ENCODE data around the gene CDH24. TPM values are rescaled to one million over a fixed set of nuclear protein-coding genes. Genes with fewer than 3 reads are reported as not detected.

The CDH24 gene
- total RNA-seq, 1 experiment from 2014 or later: 17.9 TPM

DNA sequence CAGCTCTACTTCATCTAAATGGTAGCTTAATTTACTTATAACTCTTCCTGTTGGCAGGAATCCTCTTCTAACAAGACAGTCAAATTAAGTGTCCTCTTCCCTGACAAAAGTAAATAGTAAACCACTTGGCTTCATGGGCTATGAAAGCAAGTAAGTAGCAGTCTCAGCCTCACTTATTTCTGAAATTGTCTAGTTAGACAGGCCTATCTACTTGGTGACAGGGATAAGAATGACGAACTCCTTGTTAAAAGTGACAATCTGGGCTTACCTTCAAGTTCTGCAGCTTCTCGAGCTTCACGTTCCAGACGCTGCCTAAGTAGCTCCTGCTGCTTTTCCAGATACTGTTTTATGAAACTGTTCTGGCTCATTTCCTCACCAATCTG is 32.9 kb upstream of the CDH24 start:
- ATAC-seq (no peak), DNase-seq (ENCODE audit: low spot score) (no peak)
- CTCF ChIA-PET: interaction anchor here (1.2 to 1.8 kb wide), 2 partner anchors 13 to 22 kb away, joined by 5 to 8 read pairs; no protein-coding TSS in a partner anchor
- POLR2A ChIA-PET: no interaction called here
- peaks cover 70% of the 10 kb centered on the region for H3K36me3 Mint-ChIP-seq
- H3K4me3 Mint-ChIP-seq: no peak overlapping the region
- no peaks in the 10 kb centered on the region for H3K27me3 Mint-ChIP-seq (ENCODE audit: low read depth)
- H3K4me1 Mint-ChIP-seq: peaks cover 9% of the 10 kb centered on the region
- H3K9me3 Mint-ChIP-seq: no peaks in the 10 kb centered on the region
- TF ChIP-seq CREM (CRISPR knock-in tag; IDR thresholded peaks at IDR 0.05): no peak
- no peak for TF ChIP-seq ZNF263 (CRISPR knock-in tag; IDR thresholded peaks at IDR 0.05; ENCODE audit: low read depth)
- TF ChIP-seq FOXP1 (CRISPR knock-in tag; IDR thresholded peaks at IDR 0.05; ENCODE audit: borderline replicate concordance): no peak
- no peak for TF ChIP-seq ZNF138 (CRISPR knock-in tag; conservative IDR thresholded peaks at IDR 0.05)
- TF ChIP-seq, protein P1, sequence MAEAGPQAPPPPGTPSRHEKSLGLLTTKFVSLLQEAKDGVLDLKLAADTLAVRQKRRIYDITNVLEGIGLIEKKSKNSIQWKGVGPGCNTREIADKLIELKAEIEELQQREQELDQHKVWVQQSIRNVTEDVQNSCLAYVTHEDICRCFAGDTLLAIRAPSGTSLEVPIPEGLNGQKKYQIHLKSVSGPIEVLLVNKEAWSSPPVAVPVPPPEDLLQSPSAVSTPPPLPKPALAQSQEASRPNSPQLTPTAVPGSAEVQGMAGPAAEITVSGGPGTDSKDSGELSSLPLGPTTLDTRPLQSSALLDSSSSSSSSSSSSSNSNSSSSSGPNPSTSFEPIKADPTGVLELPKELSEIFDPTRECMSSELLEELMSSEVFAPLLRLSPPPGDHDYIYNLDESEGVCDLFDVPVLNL (CRISPR knock-in tag; IDR thresholded peaks at IDR 0.05; ENCODE audit: borderline replicate concordance, low read depth): no peak
- TF ChIP-seq, protein P2, sequence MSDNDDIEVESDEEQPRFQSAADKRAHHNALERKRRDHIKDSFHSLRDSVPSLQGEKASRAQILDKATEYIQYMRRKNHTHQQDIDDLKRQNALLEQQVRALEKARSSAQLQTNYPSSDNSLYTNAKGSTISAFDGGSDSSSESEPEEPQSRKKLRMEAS (CRISPR knock-in tag; IDR thresholded peaks at IDR 0.05): no peak
- TF ChIP-seq, protein P3, sequence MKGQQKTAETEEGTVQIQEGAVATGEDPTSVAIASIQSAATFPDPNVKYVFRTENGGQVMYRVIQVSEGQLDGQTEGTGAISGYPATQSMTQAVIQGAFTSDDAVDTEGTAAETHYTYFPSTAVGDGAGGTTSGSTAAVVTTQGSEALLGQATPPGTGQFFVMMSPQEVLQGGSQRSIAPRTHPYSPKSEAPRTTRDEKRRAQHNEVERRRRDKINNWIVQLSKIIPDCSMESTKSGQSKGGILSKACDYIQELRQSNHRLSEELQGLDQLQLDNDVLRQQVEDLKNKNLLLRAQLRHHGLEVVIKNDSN (CRISPR knock-in tag; IDR thresholded peaks at IDR 0.05): no peak
- TF ChIP-seq MXD4 (CRISPR knock-in tag; IDR thresholded peaks at IDR 0.05; ENCODE audit: borderline replicate concordance): no peak
- TF ChIP-seq, protein P4, sequence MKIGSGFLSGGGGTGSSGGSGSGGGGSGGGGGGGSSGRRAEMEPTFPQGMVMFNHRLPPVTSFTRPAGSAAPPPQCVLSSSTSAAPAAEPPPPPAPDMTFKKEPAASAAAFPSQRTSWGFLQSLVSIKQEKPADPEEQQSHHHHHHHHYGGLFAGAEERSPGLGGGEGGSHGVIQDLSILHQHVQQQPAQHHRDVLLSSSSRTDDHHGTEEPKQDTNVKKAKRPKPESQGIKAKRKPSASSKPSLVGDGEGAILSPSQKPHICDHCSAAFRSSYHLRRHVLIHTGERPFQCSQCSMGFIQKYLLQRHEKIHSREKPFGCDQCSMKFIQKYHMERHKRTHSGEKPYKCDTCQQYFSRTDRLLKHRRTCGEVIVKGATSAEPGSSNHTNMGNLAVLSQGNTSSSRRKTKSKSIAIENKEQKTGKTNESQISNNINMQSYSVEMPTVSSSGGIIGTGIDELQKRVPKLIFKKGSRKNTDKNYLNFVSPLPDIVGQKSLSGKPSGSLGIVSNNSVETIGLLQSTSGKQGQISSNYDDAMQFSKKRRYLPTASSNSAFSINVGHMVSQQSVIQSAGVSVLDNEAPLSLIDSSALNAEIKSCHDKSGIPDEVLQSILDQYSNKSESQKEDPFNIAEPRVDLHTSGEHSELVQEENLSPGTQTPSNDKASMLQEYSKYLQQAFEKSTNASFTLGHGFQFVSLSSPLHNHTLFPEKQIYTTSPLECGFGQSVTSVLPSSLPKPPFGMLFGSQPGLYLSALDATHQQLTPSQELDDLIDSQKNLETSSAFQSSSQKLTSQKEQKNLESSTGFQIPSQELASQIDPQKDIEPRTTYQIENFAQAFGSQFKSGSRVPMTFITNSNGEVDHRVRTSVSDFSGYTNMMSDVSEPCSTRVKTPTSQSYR (CRISPR knock-in tag; IDR thresholded peaks at IDR 0.05): no peak
- TF ChIP-seq CBFB (CRISPR knock-in tag; IDR thresholded peaks at IDR 0.05; ENCODE audit: low read depth): no peak
- TF ChIP-seq NR2C2 (CRISPR knock-in tag; IDR thresholded peaks at IDR 0.05): no peak
- no peak for TF ChIP-seq ZNF317 (CRISPR knock-in tag; IDR thresholded peaks at IDR 0.05; ENCODE audit: borderline replicate concordance, low read depth)
- no peak overlapping the region for H3K27ac Mint-ChIP-seq

DNA sequence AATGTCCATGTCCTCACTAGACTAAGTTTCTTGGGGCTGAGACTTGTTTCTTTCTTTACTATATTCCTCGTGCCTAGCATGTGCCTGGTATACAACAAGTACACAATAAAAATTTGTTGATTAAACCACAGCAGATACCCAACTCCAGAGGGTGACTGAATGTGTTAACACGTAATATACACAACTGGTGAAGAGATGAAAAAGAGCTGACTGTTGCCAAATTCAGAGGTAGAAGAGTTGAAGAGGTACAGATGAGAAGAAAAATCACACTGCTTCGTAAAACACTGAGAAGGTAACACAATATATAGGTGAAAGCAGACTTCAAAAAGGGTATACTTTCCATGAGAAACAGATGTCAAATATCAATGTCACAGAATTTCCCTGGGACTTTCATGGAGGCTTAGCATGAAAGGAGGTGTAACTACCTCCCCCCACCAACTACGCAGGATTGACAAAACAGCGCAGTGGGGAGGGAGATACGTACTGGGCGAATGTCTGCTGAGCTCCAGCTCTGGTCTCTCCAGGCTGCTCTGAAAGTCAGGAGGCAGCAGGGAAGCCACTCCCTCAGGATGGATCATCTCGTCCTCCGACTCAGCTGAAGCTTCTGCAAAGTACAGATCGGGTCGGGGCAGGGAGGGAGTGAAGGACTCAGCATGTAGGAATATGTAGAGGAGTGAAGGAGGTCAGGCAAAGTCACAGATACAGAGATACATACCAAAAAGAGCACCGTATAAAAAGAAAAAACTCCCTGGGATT is 32.4 kb upstream of the CDH24 start:
- ATAC-seq: no peak
- Mint-ChIP-seq H3K27ac (no peak overlapping the region), H3K27me3 (ENCODE audit: low read depth) (no peaks in the 10 kb centered on the region), H3K4me1 (peaks cover 9% of the 10 kb centered on the region), H3K36me3 (peaks cover 76% of the 10 kb centered on the region), H3K9me3 (no peaks in the 10 kb centered on the region), H3K4me3 (no peak overlapping the region)
- POLR2A ChIA-PET: no interaction called here
- CTCF ChIA-PET: interaction anchor here (1.2 to 1.8 kb wide), 2 partner anchors 13 to 21 kb away, joined by 5 to 8 read pairs; no protein-coding TSS in a partner anchor
- no peak for DNase-seq (ENCODE audit: low spot score)
- TF ChIP-seq, protein P1 (CRISPR knock-in tag; IDR thresholded peaks at IDR 0.05; ENCODE audit: borderline replicate concordance, low read depth): no peak
- TF ChIP-seq TCF7 (CRISPR knock-in tag; IDR thresholded peaks at IDR 0.05; ENCODE audit: low read depth) (no peak), ZNF416 (CRISPR knock-in tag; IDR thresholded peaks at IDR 0.05) (no peak)
- TF ChIP-seq, protein P5, sequence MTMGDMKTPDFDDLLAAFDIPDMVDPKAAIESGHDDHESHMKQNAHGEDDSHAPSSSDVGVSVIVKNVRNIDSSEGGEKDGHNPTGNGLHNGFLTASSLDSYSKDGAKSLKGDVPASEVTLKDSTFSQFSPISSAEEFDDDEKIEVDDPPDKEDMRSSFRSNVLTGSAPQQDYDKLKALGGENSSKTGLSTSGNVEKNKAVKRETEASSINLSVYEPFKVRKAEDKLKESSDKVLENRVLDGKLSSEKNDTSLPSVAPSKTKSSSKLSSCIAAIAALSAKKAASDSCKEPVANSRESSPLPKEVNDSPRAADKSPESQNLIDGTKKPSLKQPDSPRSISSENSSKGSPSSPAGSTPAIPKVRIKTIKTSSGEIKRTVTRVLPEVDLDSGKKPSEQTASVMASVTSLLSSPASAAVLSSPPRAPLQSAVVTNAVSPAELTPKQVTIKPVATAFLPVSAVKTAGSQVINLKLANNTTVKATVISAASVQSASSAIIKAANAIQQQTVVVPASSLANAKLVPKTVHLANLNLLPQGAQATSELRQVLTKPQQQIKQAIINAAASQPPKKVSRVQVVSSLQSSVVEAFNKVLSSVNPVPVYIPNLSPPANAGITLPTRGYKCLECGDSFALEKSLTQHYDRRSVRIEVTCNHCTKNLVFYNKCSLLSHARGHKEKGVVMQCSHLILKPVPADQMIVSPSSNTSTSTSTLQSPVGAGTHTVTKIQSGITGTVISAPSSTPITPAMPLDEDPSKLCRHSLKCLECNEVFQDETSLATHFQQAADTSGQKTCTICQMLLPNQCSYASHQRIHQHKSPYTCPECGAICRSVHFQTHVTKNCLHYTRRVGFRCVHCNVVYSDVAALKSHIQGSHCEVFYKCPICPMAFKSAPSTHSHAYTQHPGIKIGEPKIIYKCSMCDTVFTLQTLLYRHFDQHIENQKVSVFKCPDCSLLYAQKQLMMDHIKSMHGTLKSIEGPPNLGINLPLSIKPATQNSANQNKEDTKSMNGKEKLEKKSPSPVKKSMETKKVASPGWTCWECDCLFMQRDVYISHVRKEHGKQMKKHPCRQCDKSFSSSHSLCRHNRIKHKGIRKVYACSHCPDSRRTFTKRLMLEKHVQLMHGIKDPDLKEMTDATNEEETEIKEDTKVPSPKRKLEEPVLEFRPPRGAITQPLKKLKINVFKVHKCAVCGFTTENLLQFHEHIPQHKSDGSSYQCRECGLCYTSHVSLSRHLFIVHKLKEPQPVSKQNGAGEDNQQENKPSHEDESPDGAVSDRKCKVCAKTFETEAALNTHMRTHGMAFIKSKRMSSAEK (CRISPR knock-in tag; IDR thresholded peaks at IDR 0.05; ENCODE audit: borderline replicate concordance): no peak
- TF ChIP-seq, protein P6, sequence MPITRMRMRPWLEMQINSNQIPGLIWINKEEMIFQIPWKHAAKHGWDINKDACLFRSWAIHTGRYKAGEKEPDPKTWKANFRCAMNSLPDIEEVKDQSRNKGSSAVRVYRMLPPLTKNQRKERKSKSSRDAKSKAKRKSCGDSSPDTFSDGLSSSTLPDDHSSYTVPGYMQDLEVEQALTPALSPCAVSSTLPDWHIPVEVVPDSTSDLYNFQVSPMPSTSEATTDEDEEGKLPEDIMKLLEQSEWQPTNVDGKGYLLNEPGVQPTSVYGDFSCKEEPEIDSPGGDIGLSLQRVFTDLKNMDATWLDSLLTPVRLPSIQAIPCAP (CRISPR knock-in tag; IDR thresholded peaks at IDR 0.05): no peak
- TF ChIP-seq, protein P4 (CRISPR knock-in tag; IDR thresholded peaks at IDR 0.05): no peak
- TF ChIP-seq, protein P2 (CRISPR knock-in tag; IDR thresholded peaks at IDR 0.05): no peak

All from WTC11 (cell line).